HepG2 (cell line): ENCODE data around the gene CIBAR2. TPM values are rescaled to one million over a fixed set of nuclear protein-coding genes. Genes with fewer than 3 reads are reported as not detected.

Experiments used
- FOXA3 ChIP-seq: IDR thresholded peaks from 2 replicates; pipeline ENCODE4 v1.6.1; 2016; ENCODE audit warnings: missing genetic modification reagents, missing compliant biosample characterization
- FOXK1 ChIP-seq: sonication (generic); formaldehyde crosslinking; IDR thresholded peaks from 2 replicates; pipeline ENCODE4 v1.4.0; 2020; ENCODE audit warnings: low read depth, missing genetic modification reagents, borderline replicate concordance
- RCOR2 ChIP-seq: IDR thresholded peaks from 2 replicates; pipeline ENCODE4 v1.6.1; 2016; ENCODE audit warnings: missing biosample characterization, missing genetic modification reagents
- SMYD3 ChIP-seq: sonication (generic); formaldehyde crosslinking; IDR thresholded peaks from 2 replicates; pipeline ENCODE4 v1.8.1; 2023; ENCODE audit warnings: mild to moderate bottlenecking, missing genetic modification reagents
- SUZ12 ChIP-seq: fragments of 150-350 bp; IDR thresholded peaks from 2 replicates; pipeline ENCODE4 v1.6.1; 2014; ENCODE audit warnings: low read depth, low read length
- ZKSCAN1 ChIP-seq: fragments of 150-350 bp; IDR thresholded peaks from 2 replicates; pipeline ENCODE4 v1.6.1; 2014; ENCODE audit warnings: low read length
- ZNF30 ChIP-seq: sonication (generic); formaldehyde crosslinking; IDR thresholded peaks from 2 replicates; pipeline ENCODE4 v1.5.0; 2020; ENCODE audit warnings: mild to moderate bottlenecking, missing genetic modification reagents
- ZNF510 ChIP-seq: sonication (generic); formaldehyde crosslinking; IDR thresholded peaks from 2 replicates; pipeline ENCODE4 v1.4.0; 2020; ENCODE audit warnings: low read depth, mild to moderate bottlenecking, missing genetic modification reagents
- polyA plus RNA-seq, 8 experiments: library from polyadenylated mRNA; depleted of rRNA in 3 of 8; stranded (reverse) in 7 of 8; unstranded in 1 of 8; fragments of >200 nt; fragmentation: Illumina TruSeq in 4 of 8; extraction: Trizol in 4 of 8; gene quantifications; 2 replicates each; pipeline versions ENCODE4 v1.2.1 to v1.2.3, GENCODE V29; 2011 to 2016; ENCODE audit warnings: low read depth in 4 of 8, missing spikeins in 1 of 8, mixed read lengths in 1 of 8; ENCODE audit not compliant: insufficient read depth in 1 of 8
- total RNA-seq, 5 experiments: library from RNA; depleted of rRNA; stranded (reverse); fragments of >200 nt; fragmentation: Illumina TruSeq; extraction: Trizol; gene quantifications; 2 replicates each; pipeline ENCODE4 v1.2.3, GENCODE V29; 2016; ENCODE audit warnings: low read depth in 1 of 5
- TF ChIP-seq, protein P1 (sequence below): sonication (generic); formaldehyde crosslinking; IDR thresholded peaks from 2 replicates; pipeline ENCODE4 v1.5.0; 2020; ENCODE audit warnings: missing genetic modification reagents, mild to moderate bottlenecking, borderline replicate concordance
- TF ChIP-seq, protein P2 (sequence below): sonication (generic); formaldehyde crosslinking; IDR thresholded peaks from 2 replicates; pipeline ENCODE4 v1.4.0; 2020; ENCODE audit warnings: low read depth, missing genetic modification reagents
- TF ChIP-seq, protein P3 (sequence below): sonication (generic); formaldehyde crosslinking; IDR thresholded peaks from 2 replicates; pipeline ENCODE4 v1.4.0; 2020; ENCODE audit warnings: missing genetic modification reagents

CIBAR2 gene
- total and polyA plus RNA-seq, 2 of the 13 experiments (the other 11 are each of a cell fraction or from before 2014, with no cell fraction given) = not detected

DNA sequence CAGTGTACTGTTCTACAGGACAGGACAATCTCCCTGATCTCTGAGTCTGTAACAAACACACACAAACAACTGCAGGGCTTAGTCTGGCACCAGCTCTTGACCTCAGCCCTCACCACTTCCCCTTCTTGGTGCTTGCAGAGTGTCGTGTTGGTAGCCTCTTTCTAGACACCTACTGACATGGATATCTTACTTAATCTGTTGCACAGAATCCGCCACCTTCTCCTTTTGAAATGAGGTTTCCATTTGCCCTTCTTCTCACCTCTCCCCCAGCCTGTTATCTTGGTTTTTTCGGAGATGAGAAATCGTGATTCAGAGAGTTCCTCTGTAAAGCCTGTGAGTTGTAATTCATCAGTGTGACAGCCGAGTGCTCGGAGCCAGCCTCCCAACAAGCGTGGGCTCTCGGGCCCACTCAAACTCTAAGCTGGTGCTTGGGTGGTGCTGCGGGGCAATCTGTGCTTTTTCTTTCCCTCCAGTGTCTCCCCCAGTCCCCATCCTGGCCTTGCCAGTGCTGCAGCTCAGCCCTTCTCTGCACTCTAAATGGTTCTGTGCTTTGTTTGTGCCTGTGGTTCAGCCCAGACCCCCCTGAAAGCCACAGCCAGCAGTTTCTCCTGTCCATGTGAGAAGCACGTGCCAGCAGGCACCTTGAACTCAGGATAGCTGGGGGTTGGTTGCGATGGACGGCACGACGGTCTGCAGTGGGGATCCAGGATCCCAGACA lies 56.6 kb downstream of the CIBAR2 start (continued):
- TF ChIP-seq, protein P1, sequence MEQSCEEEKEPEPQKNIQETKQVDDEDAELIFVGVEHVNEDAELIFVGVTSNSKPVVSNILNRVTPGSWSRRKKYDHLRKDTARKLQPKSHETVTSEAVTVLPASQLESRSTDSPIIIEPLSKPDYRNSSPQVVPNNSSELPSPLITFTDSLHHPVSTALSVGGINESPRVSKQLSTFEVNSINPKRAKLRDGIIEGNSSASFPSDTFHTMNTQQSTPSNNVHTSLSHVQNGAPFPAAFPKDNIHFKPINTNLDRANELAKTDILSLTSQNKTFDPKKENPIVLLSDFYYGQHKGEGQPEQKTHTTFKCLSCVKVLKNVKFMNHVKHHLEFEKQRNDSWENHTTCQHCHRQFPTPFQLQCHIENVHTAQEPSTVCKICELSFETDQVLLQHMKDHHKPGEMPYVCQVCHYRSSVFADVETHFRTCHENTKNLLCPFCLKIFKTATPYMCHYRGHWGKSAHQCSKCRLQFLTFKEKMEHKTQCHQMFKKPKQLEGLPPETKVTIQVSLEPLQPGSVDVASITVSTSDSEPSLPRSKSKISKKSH (CRISPR knock-in tag) = peak; percentile 94
- TF ChIP-seq, protein P2, sequence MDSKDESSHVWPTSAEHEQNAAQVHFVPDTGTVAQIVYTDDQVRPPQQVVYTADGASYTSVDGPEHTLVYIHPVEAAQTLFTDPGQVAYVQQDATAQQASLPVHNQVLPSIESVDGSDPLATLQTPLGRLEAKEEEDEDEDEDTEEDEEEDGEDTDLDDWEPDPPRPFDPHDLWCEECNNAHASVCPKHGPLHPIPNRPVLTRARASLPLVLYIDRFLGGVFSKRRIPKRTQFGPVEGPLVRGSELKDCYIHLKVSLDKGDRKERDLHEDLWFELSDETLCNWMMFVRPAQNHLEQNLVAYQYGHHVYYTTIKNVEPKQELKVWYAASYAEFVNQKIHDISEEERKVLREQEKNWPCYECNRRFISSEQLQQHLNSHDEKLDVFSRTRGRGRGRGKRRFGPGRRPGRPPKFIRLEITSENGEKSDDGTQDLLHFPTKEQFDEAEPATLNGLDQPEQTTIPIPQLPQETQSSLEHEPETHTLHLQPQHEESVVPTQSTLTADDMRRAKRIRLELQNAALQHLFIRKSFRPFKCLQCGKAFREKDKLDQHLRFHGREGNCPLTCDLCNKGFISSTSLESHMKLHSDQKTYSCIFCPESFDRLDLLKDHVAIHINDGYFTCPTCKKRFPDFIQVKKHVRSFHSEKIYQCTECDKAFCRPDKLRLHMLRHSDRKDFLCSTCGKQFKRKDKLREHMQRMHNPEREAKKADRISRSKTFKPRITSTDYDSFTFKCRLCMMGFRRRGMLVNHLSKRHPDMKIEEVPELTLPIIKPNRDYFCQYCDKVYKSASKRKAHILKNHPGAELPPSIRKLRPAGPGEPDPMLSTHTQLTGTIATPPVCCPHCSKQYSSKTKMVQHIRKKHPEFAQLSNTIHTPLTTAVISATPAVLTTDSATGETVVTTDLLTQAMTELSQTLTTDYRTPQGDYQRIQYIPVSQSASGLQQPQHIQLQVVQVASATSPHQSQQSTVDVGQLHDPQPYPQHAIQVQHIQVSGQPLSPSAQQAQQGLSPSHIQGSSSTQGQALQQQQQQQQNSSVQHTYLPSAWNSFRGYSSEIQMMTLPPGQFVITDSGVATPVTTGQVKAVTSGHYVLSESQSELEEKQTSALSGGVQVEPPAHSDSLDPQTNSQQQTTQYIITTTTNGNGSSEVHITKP (CRISPR knock-in tag) = peak; percentile 73; the same call in 1 of the 2 replicates
- TF ChIP-seq FOXK1 (CRISPR knock-in tag) = peak; percentile 32; the same call in 1 of the 2 replicates
- TF ChIP-seq, protein P3, sequence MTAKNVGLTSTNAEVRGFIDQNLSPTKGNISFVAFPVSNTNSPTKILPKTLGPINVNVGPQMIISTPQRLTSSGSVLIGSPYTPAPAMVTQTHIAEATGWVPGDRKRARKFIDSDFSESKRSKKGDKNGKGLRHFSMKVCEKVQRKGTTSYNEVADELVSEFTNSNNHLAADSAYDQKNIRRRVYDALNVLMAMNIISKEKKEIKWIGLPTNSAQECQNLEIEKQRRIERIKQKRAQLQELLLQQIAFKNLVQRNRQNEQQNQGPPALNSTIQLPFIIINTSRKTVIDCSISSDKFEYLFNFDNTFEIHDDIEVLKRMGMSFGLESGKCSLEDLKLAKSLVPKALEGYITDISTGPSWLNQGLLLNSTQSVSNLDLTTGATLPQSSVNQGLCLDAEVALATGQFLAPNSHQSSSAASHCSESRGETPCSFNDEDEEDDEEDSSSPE (CRISPR knock-in tag) = peak; percentile 77
- no peak for TF ChIP-seq ZKSCAN1
- TF ChIP-seq ZNF510 (CRISPR knock-in tag) = no peak
- TF ChIP-seq RCOR2 (CRISPR knock-in tag) = no peak
- TF ChIP-seq ZNF30 (CRISPR knock-in tag) = peak; percentile 89; the same call in 1 of the 2 replicates
- no peak for TF ChIP-seq SUZ12
- no peak; the same call in 1 of the 2 replicates for TF ChIP-seq FOXA3 (CRISPR knock-in tag)
- peak; percentile 60; the same call in 1 of the 2 replicates for TF ChIP-seq SMYD3 (CRISPR knock-in tag)
